Muscle of leg (tissue), 11 donors: ENCODE results near the gene LRP1. TPM values are rescaled to one million over a fixed set of nuclear protein-coding genes. Genes with fewer than 3 reads are reported as not detected.

Experiments
- DNase-seq: peaks from one replicate; pipeline ENCODE4 v3.0.0; 2013
- H3K27ac ChIP-seq: one replicate; pipeline ENCODE4 v1.5.1; 2013; ENCODE audit warnings: mild to moderate bottlenecking, low read length, control low read depth
- H3K27me3 ChIP-seq: one replicate; pipeline ENCODE4 v1.6.1; 2013; ENCODE audit warnings: low read length; ENCODE audit not compliant: control insufficient read depth, insufficient read depth
- H3K36me3 ChIP-seq: one replicate; pipeline ENCODE4 v1.6.1; 2013; ENCODE audit warnings: low read length; ENCODE audit not compliant: control insufficient read depth, insufficient read depth
- H3K4me1 ChIP-seq: one replicate; pipeline ENCODE4 v1.6.1; 2013; ENCODE audit warnings: low read length; ENCODE audit not compliant: control insufficient read depth, insufficient read depth
- H3K4me3 ChIP-seq: one replicate; pipeline ENCODE4 v1.5.1; 2013; ENCODE audit warnings: low read length, control low read depth
- H3K9me3 ChIP-seq: replicated peaks from 2 replicates; pipeline ENCODE4 v1.6.1; 2013; ENCODE audit warnings: low read depth, low read length; ENCODE audit not compliant: control insufficient read depth
- WGBS: methylation state at CpG from one replicate; pipeline ENCODE4 v1.1.5; 2013; ENCODE audit warnings: missing lambda C conversion rate; ENCODE audit not compliant: insufficient coverage; 5-methylcytosine and 5-hydroxymethylcytosine counted together
- polyA plus RNA-seq, 8 donors: library from polyadenylated mRNA; unstranded; fragments of 120-200 nt; gene quantifications; one replicate each; pipeline versions ENCODE4 v1.2.1 to v1.2.3, GENCODE V29; 2013; ENCODE audit warnings: inconsistent platforms in 1 of 8, low replicate concordance in 1 of 8; ENCODE audit not compliant: insufficient read length in 8 of 8, insufficient read depth in 1 of 8
- total RNA-seq: library from RNA; stranded (reverse); fragments of 120-200 nt; gene quantifications from one replicate; pipeline ENCODE4 v1.2.4, GENCODE V29; 2013

LRP1 gene
- total and polyA plus RNA-seq, 9 donors: 82.7 to 231 (median 160) TPM

DNA sequence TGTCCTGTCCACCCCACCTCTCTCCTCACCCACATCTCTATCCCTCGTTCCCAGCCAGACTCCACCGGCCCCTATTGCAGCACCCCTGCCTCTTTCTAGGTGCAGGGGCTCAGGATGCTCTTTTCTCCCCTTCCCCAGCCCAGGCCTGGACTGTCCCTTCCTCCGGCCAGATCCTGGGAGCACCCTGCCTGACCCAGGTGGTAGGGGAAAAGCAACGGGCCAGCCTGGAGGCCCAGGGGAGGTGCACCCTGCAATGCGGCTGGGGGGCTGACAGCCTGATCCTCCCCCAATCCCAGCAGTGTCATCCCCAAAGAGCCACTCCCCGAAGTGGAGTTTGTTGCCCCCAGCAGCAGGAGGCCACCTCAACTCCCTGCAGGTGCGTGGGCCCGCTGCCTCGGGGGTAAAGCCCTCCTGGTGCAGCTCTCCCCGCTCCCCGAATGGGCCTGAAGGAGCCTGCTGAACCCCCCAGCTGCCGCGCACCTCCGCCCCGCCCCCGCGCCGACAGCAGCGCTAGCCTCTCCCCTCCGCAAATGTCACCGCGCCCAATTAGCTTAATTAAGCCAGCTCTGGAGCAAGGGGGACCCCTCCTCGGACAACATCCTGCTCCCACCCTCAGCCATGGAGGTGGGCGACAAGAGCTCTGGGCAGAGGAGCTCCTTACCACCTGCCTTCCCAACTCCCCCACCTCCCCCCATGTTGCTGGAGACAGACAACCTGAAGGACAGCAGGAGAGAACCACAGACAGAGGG lies 93.1 kb downstream of the LRP1 start:
- no peak for DNase-seq
- Histone ChIP-seq H3K36me3 (no peaks in the 10 kb centered on the region), H3K4me1 (peaks cover 46% of the 10 kb centered on the region), H3K27ac (no peak overlapping the region), H3K27me3 (peaks cover 98% of the 10 kb centered on the region), H3K9me3 (no peaks in the 10 kb centered on the region), H3K4me3 (no peak overlapping the region)
- 19% methylated on average over 18 of the region's 24 CpGs for WGBS

DNA sequence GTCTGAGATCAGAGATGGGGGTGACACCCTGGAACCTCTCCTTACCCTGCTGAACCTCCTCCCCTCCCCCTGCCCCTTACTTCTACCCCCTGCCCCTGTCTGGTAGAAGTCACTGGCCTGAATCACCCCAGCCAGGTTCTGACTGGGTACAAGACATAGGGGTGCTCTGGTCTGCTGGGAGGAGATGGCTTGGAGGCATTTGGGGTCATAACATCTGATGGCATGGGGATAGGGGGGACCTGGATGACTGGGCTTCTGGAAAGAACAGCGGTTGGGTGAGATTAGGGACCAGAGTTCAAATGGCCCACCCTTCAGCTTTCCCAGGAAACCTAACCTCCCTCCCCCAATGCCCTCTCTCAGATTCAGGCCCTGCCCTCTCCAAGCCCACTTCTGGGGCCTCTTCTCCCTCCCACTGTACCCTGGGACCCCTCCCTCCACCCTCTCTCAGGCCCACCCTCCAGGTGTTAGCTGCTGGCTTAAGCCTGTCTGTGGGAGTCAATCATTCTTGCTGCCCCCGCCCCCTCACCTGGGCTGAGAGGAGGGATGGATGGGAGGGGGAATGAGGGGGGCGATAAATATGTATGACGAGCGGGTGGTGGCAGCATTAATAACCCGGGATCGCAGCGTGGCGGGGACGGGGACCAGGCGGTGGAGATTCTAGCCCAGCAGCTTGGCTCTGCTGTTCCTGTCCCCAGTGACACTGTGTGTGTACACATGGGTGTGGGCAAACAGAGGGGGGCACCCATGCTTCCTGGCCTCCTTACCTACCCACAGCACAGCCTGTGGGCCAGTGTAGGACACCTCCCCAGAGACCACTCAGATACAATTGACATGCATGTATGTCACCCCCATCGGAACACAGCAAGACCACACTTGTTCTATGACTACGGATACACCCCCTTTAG lies 94.3 kb downstream of the LRP1 start:
- Histone ChIP-seq H3K4me1 (peaks cover 45% of the 10 kb centered on the region), H3K36me3 (no peaks in the 10 kb centered on the region), H3K9me3 (no peaks in the 10 kb centered on the region), H3K4me3 (no peak overlapping the region), H3K27me3 (peaks cover 100% of the 10 kb centered on the region), H3K27ac (no peak overlapping the region)
- 48% methylated on average over 11 of the region's 13 CpGs for WGBS
- DNase-seq: no peak

DNA sequence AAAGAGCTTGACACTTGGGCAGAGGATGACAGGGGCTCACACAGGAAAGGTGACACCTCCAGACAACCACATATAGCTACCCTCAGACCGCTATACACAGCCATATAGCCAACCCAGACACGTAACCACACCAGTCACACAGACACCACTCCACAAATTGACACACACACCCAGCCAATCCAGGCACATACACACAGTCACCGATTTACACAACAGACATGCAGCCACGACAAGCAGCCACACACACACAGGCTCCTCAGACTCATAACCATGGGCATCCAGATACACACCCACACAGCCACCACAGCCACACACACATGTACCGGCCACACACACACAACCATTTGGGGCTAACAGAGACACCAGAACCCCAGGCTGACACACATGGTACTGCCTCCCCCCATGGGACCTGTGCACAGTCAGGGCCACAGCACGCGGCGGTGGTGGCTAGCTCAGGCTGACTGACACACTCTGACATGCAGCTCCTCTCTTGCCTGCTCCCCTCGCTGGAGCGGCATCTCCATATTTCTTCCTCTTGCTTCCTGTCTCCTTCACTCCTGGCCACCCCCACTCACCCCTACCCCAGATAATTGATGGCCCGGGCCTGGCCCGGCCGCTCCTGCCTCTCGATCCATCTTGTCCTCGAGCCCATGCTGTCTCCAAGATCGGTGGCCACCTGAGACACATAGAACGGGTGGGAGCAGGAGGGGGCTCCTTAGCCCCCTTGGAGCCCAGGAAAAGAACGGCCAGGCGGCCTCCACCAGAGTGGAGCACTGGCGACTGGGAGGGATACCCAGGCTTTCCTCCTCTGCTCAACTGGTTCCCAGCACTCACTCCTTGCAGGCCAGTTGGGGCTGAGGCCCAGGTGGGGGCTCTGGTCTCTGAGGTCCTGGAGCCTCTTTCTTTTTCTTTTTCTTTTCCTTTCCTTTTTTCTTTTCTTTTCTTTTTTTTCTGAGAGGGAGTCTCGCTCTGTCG lies 95.2 kb downstream of the LRP1 start:
- Histone ChIP-seq H3K27me3 (peaks cover 98% of the 10 kb centered on the region), H3K27ac (no peak overlapping the region), H3K36me3 (no peaks in the 10 kb centered on the region), H3K9me3 (no peaks in the 10 kb centered on the region), H3K4me1 (peaks cover 41% of the 10 kb centered on the region), H3K4me3 (no peak overlapping the region)
- DNase-seq: no peak
- 64% methylated on average over 15 of the region's 22 CpGs for WGBS

DNA sequence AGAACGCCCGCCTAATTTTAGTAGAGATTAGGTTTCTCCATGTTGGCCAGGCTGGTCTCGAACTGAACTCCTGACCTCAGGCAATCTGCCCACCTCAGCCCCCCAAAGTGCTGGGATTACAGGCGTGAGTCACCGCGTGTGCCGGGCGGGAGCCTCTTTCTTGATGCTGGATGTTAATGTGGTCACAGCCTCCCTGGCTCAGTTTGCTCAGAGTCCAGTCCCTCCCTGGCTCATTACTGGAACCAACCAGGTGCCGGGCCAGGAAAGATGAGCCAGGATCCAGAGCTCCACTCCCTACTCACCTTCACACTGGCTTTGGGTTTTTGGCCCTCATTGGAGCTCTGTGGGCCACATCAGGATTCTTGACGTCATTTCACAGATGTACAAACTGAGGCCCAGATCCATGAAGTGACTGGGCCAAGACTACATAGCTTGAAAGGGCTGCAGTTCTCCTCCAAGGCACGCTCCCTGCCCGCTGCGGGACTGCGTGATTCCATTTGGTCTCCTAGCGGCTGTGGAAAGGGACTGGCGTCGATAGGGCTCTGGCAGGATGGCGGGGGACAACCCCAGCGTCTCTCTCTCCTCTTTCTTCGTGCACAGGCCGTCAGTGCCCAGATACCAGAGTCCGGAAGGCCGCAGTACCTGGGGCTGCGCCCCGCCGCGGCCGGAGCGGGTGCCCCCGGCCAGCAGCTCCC lies 96.1 kb downstream of the LRP1 start:
- peaks cover 39% of the 10 kb centered on the region for H3K4me1 ChIP-seq
- no peaks in the 10 kb centered on the region for H3K36me3 ChIP-seq
- DNase-seq: no peak
- WGBS: 60% methylated on average over 20 of the region's 30 CpGs
- no peak overlapping the region for H3K27ac ChIP-seq
- peaks cover 88% of the 10 kb centered on the region for H3K27me3 ChIP-seq
- H3K4me3 ChIP-seq: no peak overlapping the region
- no peaks in the 10 kb centered on the region for H3K9me3 ChIP-seq

DNA sequence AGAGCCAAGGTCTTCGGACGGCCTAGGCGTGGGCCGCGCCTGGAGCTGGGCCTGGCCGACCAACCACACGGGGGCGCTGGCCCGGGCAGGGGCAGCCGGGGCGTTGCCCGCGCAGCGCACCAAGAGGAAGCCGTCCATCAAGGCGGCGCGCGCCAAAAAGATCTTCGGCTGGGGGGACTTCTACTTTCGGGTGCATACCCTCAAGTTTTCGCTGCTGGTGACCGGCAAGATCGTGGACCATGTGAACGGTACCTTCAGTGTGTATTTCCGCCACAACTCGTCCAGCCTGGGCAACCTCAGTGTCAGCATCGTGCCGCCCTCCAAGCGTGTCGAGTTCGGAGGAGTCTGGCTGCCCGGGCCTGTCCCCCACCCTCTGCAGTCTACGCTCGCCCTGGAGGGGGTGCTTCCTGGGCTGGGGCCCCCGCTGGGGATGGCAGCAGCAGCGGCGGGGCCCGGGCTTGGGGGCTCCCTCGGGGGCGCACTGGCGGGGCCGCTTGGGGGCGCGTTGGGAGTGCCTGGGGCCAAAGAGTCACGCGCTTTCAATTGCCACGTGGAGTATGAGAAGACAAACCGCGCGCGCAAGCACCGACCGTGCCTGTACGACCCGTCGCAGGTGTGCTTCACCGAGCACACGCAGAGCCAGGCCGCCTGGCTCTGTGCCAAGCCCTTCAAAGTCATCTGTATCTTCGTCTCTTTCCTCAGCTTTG lies 96.8 kb downstream of the LRP1 start:
- no peak overlapping the region for H3K4me3 ChIP-seq
- no peaks in the 10 kb centered on the region for H3K9me3 ChIP-seq
- peaks cover 37% of the 10 kb centered on the region for H3K4me1 ChIP-seq
- no peak overlapping the region for H3K27ac ChIP-seq
- H3K27me3 ChIP-seq: peaks cover 81% of the 10 kb centered on the region
- DNase-seq: no peak
- 15% methylated on average over 57 of the region's 61 CpGs for WGBS
- no peaks in the 10 kb centered on the region for H3K36me3 ChIP-seq

DNA sequence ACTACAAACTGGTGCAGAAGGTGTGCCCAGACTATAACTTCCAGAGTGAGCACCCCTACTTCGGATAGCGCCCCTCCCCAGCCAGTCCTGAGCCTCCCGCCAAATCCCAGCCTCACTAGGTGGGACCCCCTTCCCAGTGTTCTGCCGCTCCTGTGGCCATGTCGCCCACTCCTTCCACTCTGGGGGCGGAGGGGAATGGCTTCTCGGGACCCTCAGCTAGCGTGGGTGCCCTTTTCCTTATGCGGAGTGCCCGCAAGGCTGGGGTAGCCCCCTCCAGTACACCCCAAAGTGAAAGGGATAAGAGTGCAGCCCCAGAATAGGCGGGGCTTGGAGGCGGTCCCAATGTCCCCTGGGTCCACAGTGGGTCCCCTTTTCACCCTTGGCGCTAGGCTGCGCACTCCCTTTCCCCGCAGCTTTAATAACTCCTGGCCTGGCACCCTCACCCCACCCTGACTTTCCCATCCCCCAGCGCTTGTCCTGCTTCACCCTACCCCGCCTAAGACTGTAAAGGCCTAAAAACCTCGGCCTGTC lies 97.5 kb downstream of the LRP1 start:
- Histone ChIP-seq H3K27me3 (peaks cover 75% of the 10 kb centered on the region), H3K4me3 (no peak overlapping the region), H3K27ac (no peak overlapping the region), H3K9me3 (no peaks in the 10 kb centered on the region), H3K36me3 (no peaks in the 10 kb centered on the region), H3K4me1 (peaks cover 38% of the 10 kb centered on the region)
- DNase-seq: no peak
- WGBS: 31% methylated on average over 15 of the region's 18 CpGs

DNA sequence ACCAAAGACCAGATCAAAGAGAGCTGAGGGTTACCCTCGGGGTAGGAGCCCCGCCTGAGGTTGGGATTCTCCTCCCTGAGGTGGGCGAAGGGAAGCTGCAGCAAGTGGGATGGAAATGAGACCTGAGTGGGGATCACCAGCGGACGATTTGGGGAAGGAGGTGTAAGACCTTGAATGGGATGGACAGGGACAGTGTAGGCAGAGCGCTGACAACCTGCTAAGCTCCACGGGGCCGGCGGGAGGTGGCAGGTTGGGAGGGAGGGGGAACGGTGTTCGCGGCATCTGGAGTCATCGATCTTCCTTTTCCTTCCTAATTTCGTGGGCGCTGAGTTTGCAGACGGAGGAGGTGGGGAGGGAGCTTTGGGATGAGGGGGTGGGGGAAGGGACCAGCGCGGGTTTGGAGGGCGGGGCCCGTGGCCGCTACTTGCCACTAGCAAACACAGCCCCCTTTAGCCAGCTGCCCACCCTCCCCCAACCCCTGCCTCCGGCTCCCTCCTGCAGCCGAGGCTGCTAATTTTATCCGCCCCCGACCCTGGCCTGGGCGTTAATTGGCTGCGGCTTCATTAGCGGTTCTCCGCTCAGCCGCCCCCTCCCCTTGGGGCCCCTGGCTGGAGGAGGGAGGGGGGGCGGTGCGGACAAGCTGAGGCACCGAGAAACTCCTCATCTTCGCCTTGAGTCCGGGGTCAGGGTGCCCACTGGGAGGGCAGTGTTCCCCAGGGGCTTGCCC lies 98.5 kb downstream of the LRP1 start:
- no peaks in the 10 kb centered on the region for H3K9me3 ChIP-seq
- no peak overlapping the region for H3K27ac ChIP-seq
- H3K4me1 ChIP-seq: peaks cover 40% of the 10 kb centered on the region
- WGBS: 9% methylated on average over 22 of the region's 35 CpGs
- no peak for DNase-seq
- H3K27me3 ChIP-seq: peaks cover 65% of the 10 kb centered on the region
- peaks cover 8% of the 10 kb centered on the region for H3K36me3 ChIP-seq
- no peak overlapping the region for H3K4me3 ChIP-seq

DNA sequence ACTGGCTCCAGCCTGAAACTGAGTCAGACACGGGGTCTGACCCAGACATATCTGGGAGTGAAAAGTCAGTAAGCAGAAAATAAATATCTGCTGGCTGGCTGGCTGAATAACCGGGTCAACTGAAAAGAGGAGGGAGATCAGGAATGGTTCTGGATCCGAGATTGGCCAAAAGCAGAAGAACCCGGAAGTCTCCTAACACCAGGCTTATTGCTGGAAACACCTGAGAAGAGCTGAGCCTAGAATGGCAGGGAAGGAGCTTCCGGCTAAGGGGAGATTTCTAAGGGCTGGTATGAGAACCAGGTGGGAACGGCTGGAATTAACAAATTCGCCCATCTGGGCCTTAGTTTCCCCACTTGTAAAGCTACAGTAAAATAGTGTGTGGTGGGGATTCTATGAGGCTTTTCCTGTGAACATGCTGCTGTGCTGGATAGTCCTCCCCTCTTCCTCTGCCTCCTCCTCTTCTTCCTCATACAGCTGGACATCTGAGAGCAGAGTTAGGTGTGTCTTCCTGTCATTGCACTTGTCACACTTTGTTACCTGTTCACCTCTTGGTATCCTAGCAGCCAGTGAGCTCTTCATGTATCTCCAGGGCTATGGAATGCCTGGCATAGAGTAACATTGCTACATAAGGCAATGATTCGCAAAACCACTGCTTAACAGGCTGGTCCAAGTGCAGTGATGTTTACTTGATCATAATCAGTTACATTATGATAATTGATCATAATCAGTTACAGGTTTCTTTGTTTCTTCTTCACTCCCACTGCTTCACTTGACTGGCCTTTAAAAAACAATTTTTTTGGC lies 99.2 kb downstream of the LRP1 start:
- 37% methylated on average over 5 of the region's 8 CpGs for WGBS
- Histone ChIP-seq H3K4me3 (no peak overlapping the region), H3K9me3 (no peaks in the 10 kb centered on the region), H3K4me1 (peaks cover 40% of the 10 kb centered on the region), H3K36me3 (peaks cover 15% of the 10 kb centered on the region), H3K27ac (no peak overlapping the region), H3K27me3 (peaks cover 58% of the 10 kb centered on the region)
- no peak for DNase-seq
